Activated T-cell treated with anti-CD3 and anti-CD28 coated beads for 24 hours (primary cell): ENCODE results near the gene TSPAN19.

Experiments
- DNase-seq: peaks from one replicate; pipeline ENCODE4 v3.0.0-alpha.2; 2020; ENCODE audit warnings: low read depth

The TSPAN19 gene

GRCh38 chr12:85000729-85001128 is 35.3 kb downstream of the TSPAN19 start:
- DNase-seq: no peak

- DNase-seq: no peak
These were observed 37.7 kb downstream of the TSPAN19 start for GRCh38 chr12:84998341-84998740.

- no peak for DNase-seq
These were observed 39.3 kb downstream of the TSPAN19 start for GRCh38 chr12:84996759-84997158.

GRCh38 chr12:84995641-84996040 is 40.4 kb downstream of the TSPAN19 start:
- DNase-seq: no peak

- no peak for DNase-seq
These were observed 41.7 kb downstream of the TSPAN19 start for GRCh38 chr12:84994426-84994825.

- no peak for DNase-seq
These were observed 49.5 kb downstream of the TSPAN19 start for GRCh38 chr12:84986586-84986985.

- no peak for DNase-seq
These were observed 50.0 kb downstream of the TSPAN19 start for GRCh38 chr12:84986117-84986516.

- no peak for DNase-seq
These were observed 52.8 kb downstream of the TSPAN19 start for GRCh38 chr12:84983289-84983688.

GRCh38 chr12:84982888-84983287 is 53.2 kb downstream of the TSPAN19 start:
- no peak for DNase-seq

GRCh38 chr12:84978921-84979320 is 57.2 kb downstream of the TSPAN19 start:
- no peak for DNase-seq

GRCh38 chr12:84976133-84976532 is 59.9 kb downstream of the TSPAN19 start:
- DNase-seq: no peak

GRCh38 chr12:84974155-84974815 is 61.8 kb downstream of the TSPAN19 start:
- DNase-seq: no peak

- DNase-seq: no peak
These were observed 63.1 kb downstream of the TSPAN19 start for GRCh38 chr12:84973026-84973425.

- DNase-seq: no peak
These were observed 66.9 kb downstream of the TSPAN19 start for GRCh38 chr12:84969226-84969625.
